RWPE1 (cell line): Measurements from ENCODE around the gene C11orf91.

Experiments
- CTCF ChIA-PET: fragments of 350-600 bp; sonication (Branson Sonifier 250); formaldehyde crosslinking; extraction: SDS; loops from one replicate; lab custom pipeline; 2021; lab: Yijun Ruan, JAX
- POLR2A ChIA-PET: fragments of 400-600 bp; formaldehyde crosslinking; extraction: SDS; loops from one replicate; lab custom pipeline; 2020; ENCODE audit warnings: antibody characterized with exemption; ENCODE audit not compliant: low non-redundant PET; lab: Yijun Ruan, JAX
- DNase-seq: peaks from one replicate; pipeline ENCODE4 v3.0.0; 2012; ENCODE audit warnings: low spot score
- H3K27ac ChIP-seq: fragments of 450-650 bp; 2 replicates; pipeline ENCODE4 v1.5.1; 2017
- CTCF ChIP-seq: fragments of 450-650 bp; conservative IDR thresholded peaks from 2 replicates; pipeline ENCODE4 v1.5.1; 2017; ENCODE audit warnings: low read depth, mild to moderate bottlenecking

C11orf91 gene

GRCh38 chr11:33698921-33699320 lies 1.7 kb downstream of the C11orf91 start:
- H3K27ac ChIP-seq, result peak overlapping the region; percentile 36; the same call in 1 of the 2 replicates
- ChIA-PET POLR2A (no interaction called here), CTCF (no interaction called here)
- no peak for TF ChIP-seq CTCF
- no peak for DNase-seq

- ChIA-PET POLR2A (interaction anchor here (0.6 kb wide), 1 partner anchor 11 kb away, joined by 3 read pairs; no protein-coding TSS in a partner anchor), CTCF (no interaction called here)
- TF ChIP-seq CTCF, result no peak
- DNase-seq, result no peak
- H3K27ac ChIP-seq, result no peak overlapping the region
Observed at GRCh38 chr11:33697997-33698396, 2.6 kb downstream of the C11orf91 start.

GRCh38 chr11:33696931-33697638 lies 3.5 kb downstream of the C11orf91 start:
- no peak for DNase-seq
- peak overlapping the region; percentile 20; the same call in 1 of the 2 replicates for H3K27ac ChIP-seq
- ChIA-PET CTCF (no interaction called here), POLR2A (no interaction called here)
- no peak for TF ChIP-seq CTCF

- ChIA-PET POLR2A (no interaction called here), CTCF (no interaction called here)
- no peak for DNase-seq
- H3K27ac ChIP-seq, result no peak overlapping the region
- no peak for TF ChIP-seq CTCF
Observed at GRCh38 chr11:33696411-33696810, 4.2 kb downstream of the C11orf91 start.

GRCh38 chr11:33695051-33695566 lies 5.5 kb downstream of the C11orf91 start:
- ChIA-PET POLR2A (no interaction called here), CTCF (interaction anchor here (0.5 to 1.0 kb wide), 2 partner anchors 14 to 163 kb away, joined by 3 read pairs; no protein-coding TSS in a partner anchor)
- TF ChIP-seq CTCF, result no peak
- DNase-seq, result no peak
- H3K27ac ChIP-seq, result peak overlapping the region; percentile 30

GRCh38 chr11:33694346-33695050 lies 6.1 kb downstream of the C11orf91 start:
- DNase-seq, result no peak

More at GRCh38 chr11:33694346-33695050, 6.1 kb downstream of the C11orf91 start:
- H3K27ac ChIP-seq, result peak overlapping the region; percentile 30
- TF ChIP-seq CTCF, result no peak
- CTCF ChIA-PET, result interaction anchor here (0.5 to 1.3 kb wide), 4 partner anchors 15 to 332 kb away, joined by 3 read pairs; no protein-coding TSS in a partner anchor
- POLR2A ChIA-PET, result no interaction called here
